Left ventricle myocardium superior (tissue), 1 donor: ENCODE measurements around the gene DLG2. TPM values are rescaled to one million over a fixed set of nuclear protein-coding genes. Genes with fewer than 3 reads are reported as not detected.
"Not testable (repeated sequence)": the region's sequence is repeated elsewhere in the genome, so short reads cannot be mapped to it uniquely, and the experiment has no call there.

Source experiments
- ATAC-seq: fragments of 200-7000 bp; cut with Tn5 transposase; one replicate; pipeline ENCODE4 v1.9.1; 2020; ENCODE audit warnings: mild to moderate bottlenecking, moderate library complexity
- DNase-seq: peaks from one replicate; pipeline ENCODE4 v3.0.0-alpha.2; 2020
- intact Hi-C: fragments of 100-400 bp; cut with micrococcal nuclease; formaldehyde crosslinking; loops from one replicate; pipeline ENCODE4 v1.11.0; 2022
- total RNA-seq: library from RNA; stranded (reverse); fragmentation: NEBNext Ultra II Directional; extraction: Animal tissue kit (Norgen Biotek cat#: 25700); gene quantifications from one replicate; pipeline ENCODE4 v1.2.1, GENCODE V29; 2021
- donor health status: DM: no; HTN: yes; CAD: no; lungs with severe emphysema.

The DLG2 gene
- total RNA-seq, 1 donor from 2014 or later, result 5.7 TPM

DNA sequence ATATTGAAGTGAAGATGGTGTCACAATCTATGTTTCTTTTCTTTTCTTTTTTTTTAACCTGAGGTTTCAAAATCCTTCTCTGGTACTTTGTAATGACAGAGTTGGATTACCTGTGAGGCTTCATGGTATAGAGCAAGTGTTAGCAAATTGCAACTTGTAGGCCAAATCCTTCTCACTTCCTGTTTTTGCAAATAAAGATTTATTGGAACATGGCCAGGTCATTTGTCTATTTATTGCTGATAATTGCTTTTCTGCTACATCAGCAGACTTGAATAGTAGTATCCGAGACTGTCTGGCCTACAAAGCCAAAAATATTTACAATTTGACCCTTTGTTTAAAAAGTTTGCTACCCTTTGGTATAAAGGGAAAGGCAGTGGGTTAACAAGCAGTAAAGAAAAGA is 1281.5 kb downstream of the DLG2 start:
- intact Hi-C loops, result no loop called here
- DNase-seq, result no peak
- ATAC-seq, result no peak

DNA sequence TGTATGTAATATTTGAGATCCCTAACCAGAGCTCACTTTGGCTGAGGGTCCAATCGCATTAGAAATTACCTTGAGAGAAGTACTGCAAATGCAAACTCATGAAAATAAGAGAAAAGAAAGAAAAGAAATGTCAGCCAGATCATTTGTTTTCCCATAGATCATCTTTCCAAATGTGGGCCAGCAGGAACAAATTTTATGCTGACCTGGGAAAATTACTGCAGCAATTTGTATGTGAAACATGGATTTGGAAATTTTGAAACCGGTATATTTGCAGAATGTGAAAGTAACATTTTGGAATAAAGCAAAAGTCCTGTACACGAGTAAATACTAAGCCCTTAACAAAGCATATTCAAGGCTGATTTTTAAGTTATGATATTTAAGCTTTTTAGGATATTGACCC is 1282.1 kb downstream of the DLG2 start:
- DNase-seq, result no peak
- intact Hi-C loops, result no loop called here
- ATAC-seq, result no peak

- DNase-seq (no peak), ATAC-seq (no peak)
- intact Hi-C loops, result no loop called here
Measured at GRCh38 chr11:84339796-84340195, 1287.3 kb downstream of the DLG2 start.

- intact Hi-C loops, result no loop called here
- ATAC-seq (no peak), DNase-seq (no peak)
Measured at GRCh38 chr11:84333221-84333620, 1293.9 kb downstream of the DLG2 start.

- intact Hi-C loops, result no loop called here
- DNase-seq (no peak), ATAC-seq (no peak)
Measured at GRCh38 chr11:84322211-84322610, 1304.9 kb downstream of the DLG2 start.

DNA sequence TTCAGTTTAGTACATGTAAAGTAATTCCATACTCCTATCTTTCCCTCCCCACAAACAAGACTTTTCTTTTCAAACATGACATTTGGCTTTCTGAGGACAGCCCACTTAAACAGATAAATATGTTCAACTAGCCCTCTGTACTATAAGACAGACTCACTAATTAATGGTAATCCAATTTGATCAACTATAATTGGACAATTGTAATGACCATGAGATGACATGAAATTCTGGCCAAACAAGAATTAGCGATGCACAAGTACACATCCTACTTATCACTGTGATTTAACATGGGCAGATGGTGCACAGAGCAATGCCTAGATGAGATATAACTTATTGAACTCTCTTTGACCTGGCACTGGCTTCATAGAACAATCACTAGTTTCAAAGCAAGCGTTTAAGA is 1307.3 kb downstream of the DLG2 start:
- no peak for ATAC-seq
- intact Hi-C loops, result no loop called here

GRCh38 chr11:84316866-84317555 is 1310.1 kb downstream of the DLG2 start:
- peak; percentile 79 for ATAC-seq
- intact Hi-C loops, result no loop called here
- DNase-seq, result no peak

More for the DNA sequence above, 1307.3 kb downstream of the DLG2 start:
- DNase-seq, result no peak

DNA sequence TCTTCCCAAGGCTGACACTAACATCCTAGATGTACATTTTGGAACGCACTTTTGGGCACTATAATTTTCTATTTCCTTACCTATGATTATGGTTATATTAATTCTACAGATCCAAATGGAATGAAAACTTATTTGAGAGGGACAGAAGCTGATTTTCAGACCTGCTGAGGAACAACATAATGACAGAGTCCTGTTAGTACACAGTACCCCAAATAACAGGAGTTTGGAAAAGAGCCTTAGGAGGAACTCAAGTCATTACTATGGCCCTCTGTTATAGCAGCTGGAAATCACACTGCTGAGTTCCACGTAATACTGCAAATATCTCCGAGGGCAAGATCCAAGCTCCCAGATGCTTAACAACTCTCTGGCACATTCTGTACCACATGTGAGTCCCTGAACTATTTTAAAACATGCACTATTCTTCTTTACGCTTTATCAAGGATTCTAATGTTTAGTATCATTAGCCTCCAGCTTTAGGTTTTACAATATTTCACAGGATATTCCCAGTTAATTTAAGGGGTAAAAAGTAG is 1313.2 kb downstream of the DLG2 start:
- intact Hi-C loops, result no loop called here
- ATAC-seq, result peak; percentile 80

GRCh38 chr11:84310268-84310667 is 1316.9 kb downstream of the DLG2 start:
- DNase-seq (no peak), ATAC-seq (no peak)
- intact Hi-C loops, result no loop called here

More for the DNA sequence above, 1313.2 kb downstream of the DLG2 start:
- no peak for DNase-seq

DNA sequence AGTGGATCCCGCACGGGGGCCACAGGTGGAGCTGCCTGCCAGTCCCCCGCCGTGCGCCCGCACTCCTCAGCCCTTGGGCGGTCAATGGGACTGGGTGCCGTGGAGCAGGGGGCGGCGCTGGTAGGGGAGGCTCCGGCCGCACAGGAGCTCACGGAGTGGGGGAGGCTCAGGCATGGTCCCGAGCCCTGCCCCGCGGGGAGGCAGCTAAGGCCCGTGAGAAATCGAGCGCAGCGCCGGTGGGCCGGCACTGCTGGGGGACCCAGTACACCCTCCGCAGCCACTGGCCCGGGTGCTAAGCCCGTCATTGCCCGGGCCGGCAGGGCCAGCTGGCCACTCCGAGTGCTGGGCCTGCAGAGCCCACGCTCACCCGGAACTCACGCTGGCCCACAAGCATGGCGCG is 1318.7 kb downstream of the DLG2 start:
- ATAC-seq, DNase-seq, intact Hi-C loops: not testable (repeated sequence)

- DNase-seq (no peak), ATAC-seq (no peak)
- intact Hi-C loops, result no loop called here
Measured at GRCh38 chr11:84300092-84300491, 1327.1 kb downstream of the DLG2 start.

DNA sequence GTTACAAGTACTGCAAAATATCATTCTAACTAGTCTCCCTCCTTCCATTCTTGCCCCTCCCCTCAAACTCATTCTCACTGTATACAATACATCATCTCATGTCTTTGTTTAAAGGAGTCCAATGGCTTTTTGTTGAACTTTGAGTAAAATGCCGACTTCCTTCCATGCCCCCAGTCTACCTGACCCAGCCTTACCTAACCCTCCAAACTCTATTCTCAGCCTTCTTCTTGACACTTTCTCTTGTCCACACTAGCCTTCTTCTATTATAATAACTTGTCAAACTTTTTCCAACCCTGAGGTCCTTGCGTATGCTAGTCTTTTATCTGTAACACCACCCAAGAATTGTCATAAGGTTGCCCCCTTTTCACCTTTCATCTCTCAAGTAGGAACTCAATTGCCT is 1329.6 kb downstream of the DLG2 start:
- DNase-seq (no peak), ATAC-seq (no peak)
- intact Hi-C loops, result no loop called here

DNA sequence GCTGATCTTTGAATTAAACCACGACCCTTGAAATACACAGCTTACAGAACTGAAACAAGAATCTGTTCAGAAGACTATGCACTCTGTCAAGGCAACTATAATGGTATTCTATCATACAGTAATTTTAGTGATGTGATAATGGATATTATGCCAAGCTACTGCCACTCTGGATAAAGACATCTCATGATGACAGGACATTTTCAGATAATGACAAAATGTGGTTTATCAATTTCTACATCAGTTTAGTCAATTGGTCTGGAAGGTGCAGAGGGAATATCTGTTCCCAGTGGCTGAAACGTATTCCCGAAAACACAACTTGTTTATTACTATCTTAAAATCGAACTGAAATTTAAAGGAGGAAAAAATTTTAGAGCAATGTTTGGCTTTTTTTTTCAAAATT is 1331.3 kb downstream of the DLG2 start:
- intact Hi-C loops, result no loop called here
- DNase-seq (no peak), ATAC-seq (no peak)

DNA sequence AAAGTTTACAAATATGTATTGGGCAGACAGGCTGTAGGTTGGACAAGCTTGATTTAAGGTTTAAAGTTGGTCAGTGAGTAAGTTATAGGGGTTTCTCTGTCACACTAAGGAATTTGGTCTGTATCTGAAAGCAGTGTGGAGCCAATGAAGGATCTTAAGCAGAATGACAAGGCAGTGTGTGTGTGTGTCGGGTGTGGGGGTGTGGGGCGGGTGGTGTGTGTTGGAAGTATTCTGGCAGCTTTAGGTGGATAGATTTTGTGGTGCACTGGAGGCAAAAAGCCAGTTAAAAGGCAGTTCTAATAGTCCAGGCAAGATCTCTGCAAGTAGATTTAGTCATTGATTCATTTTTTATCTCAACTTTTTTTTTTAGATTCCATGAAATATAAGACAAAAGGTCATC is 1334.2 kb downstream of the DLG2 start:
- DNase-seq (no peak), ATAC-seq (no peak)
- intact Hi-C loops, result no loop called here

DNA sequence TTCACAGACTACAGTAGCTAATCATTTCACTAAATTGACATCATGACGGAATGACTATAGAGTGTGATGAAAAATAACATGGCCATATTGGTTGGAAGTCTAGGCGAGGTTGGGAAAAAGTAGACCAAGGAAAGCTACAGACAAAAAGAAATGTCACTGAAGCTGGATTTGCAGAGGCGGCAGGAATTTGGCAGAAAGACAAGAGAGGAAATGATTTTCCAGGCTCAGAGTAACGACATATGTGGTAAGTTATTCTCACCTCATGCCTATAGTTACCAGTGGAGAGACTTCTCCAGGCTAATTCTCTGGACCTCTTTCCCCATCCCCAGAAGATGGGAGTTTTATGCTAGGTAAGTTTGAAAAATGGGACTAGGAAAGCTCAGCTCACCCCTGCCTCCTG is 1335.1 kb downstream of the DLG2 start:
- DNase-seq (no peak), ATAC-seq (no peak)
- intact Hi-C loops, result no loop called here

- DNase-seq, result no peak
- intact Hi-C loops, result no loop called here
- ATAC-seq, result no peak
Measured at GRCh38 chr11:84290647-84291046, 1336.5 kb downstream of the DLG2 start.

GRCh38 chr11:84289381-84289906 is 1337.7 kb downstream of the DLG2 start:
- no peak for DNase-seq
- intact Hi-C loops, result no loop called here
- ATAC-seq, result no peak

DNA sequence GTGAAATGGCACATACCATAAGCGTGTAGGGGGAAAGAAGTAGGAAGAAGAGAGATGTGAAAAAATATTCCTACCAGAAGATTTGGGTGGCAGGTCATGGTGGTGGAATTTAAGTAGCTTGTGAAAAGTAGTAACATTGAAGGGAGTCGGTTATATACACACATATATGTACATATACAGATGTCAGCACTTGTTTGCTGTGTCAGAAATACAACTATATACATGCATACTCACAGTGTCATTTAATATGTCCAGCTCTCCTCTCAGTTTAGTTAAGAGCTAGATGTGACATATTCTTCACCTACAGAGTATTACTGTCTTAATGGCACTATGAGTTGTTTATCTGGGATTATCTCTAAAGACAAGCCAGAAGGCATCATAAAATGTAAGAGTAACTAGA is 1353.6 kb downstream of the DLG2 start:
- intact Hi-C loops, result no loop called here
- ATAC-seq (no peak), DNase-seq (no peak)

DNA sequence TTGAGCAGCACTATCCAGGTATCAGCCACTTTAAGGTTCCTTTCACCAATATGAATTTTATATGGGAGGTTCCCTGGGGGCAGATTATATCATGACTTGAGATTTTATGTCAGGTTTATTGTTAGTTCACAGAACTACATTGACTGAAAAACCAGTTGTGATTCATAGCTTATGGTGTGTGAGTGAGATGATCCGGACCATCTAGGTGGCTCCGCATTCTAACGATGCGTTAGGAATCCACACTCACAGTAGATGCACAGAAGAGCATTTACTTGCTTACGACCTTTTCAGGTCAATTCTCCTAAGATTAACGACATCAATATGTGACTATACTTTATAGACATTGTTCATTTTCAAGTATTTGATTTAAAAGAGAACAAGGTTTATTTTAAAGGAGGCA is 1356.7 kb downstream of the DLG2 start:
- DNase-seq, result no peak
- no peak for ATAC-seq
- intact Hi-C loops, result no loop called here

GRCh38 chr11:84264066-84264465 is 1363.1 kb downstream of the DLG2 start:
- DNase-seq (no peak), ATAC-seq (no peak)
- intact Hi-C loops, result no loop called here

- intact Hi-C loops, result no loop called here
- DNase-seq, result no peak
- ATAC-seq, result peak; percentile 45
Measured at GRCh38 chr11:84261707-84262106, 1365.4 kb downstream of the DLG2 start.
